Panc1 (cell line): ENCODE measurements around the gene ATIC. TPM values are rescaled to one million over a fixed set of nuclear protein-coding genes. Genes with fewer than 3 reads are reported as not detected.
"Not testable (repeated sequence)": the region's sequence is repeated elsewhere in the genome, so short reads cannot be mapped to it uniquely, and the experiment has no call there.

Experiments used
- ATAC-seq: fragments of 200-7000 bp; cut with Tn5 transposase; 2 replicates; pipeline ENCODE4 v1.9.1; 2020; ENCODE audit warnings: mild to moderate bottlenecking, moderate library complexity
- BruUV-seq: library from RNA; stranded (reverse); fragments of 400-500 nt; replicated peaks from 2 replicates; lab custom pipeline; 2021; lab: Mats Ljungman, UMichigan
- CTCF ChIA-PET: fragments of 300-600 bp; sonication (Branson Sonifier 250); formaldehyde crosslinking; loops from one replicate; lab custom pipeline; 2022; ENCODE audit warnings: antibody characterized with exemption; lab: Charles Lee
- POLR2A ChIA-PET: fragments of 300-600 bp; sonication (Branson Sonifier 250); formaldehyde crosslinking; loops from one replicate; lab custom pipeline; 2022; ENCODE audit warnings: antibody characterized with exemption; lab: Charles Lee
- DNase-seq: peaks from one replicate; pipeline ENCODE4 v3.0.0-alpha.2; 2010; ENCODE audit warnings: low read depth, low spot score
- H3K27ac ChIP-seq: 2 replicates; pipeline ENCODE4 v1.5.1; 2011; ENCODE audit warnings: mild to moderate bottlenecking, low read length, inconsistent platforms
- H3K27me3 ChIP-seq: fragments of 200-500 bp; sonication (Bioruptor generic); 2 replicates; pipeline ENCODE4 v1.6.0; 2014; ENCODE audit warnings: low read length, inconsistent platforms; ENCODE audit not compliant: control insufficient read depth, insufficient read depth
- H3K36me3 ChIP-seq: fragments of 200-500 bp; sonication (Bioruptor generic); 2 replicates; pipeline ENCODE4 v1.5.1; 2014; ENCODE audit warnings: inconsistent platforms, mild to moderate bottlenecking, low read length, moderate library complexity; ENCODE audit not compliant: control insufficient read depth, insufficient read depth
- H3K4me1 ChIP-seq: 2 replicates; pipeline ENCODE4 v1.5.1; 2011; ENCODE audit warnings: inconsistent platforms, mild to moderate bottlenecking, low read length, moderate library complexity; ENCODE audit not compliant: control insufficient read depth, insufficient read depth
- H3K4me3 ChIP-seq, 2 experiments: 2 replicates each; pipeline ENCODE4 v1.5.1; 2011 to 2012; ENCODE audit warnings: low read depth in 2 of 2, low read length in 2 of 2, mild to moderate bottlenecking in 2 of 2, inconsistent platforms in 1 of 2, moderate library complexity in 1 of 2
- H3K9me3 ChIP-seq: fragments of 200-500 bp; sonication (Bioruptor generic); 2 replicates; pipeline ENCODE4 v1.5.1; 2014; ENCODE audit warnings: low read depth, mild to moderate bottlenecking, inconsistent platforms, low read length, moderate library complexity; ENCODE audit not compliant: control insufficient read depth, insufficient read depth
- CTCF ChIP-seq: fragments of 450-650 bp; IDR thresholded peaks from 2 replicates; pipeline ENCODE4 v1.5.1; 2017; ENCODE audit warnings: mild to moderate bottlenecking
- POLR2AphosphoS5 ChIP-seq: IDR thresholded peaks from 2 replicates; pipeline ENCODE4 v1.6.1; 2012; ENCODE audit warnings: mild to moderate bottlenecking, low read depth, low read length, moderate library complexity
- REST ChIP-seq, 2 experiments: IDR thresholded peaks; 2 replicates each; pipeline ENCODE4 v1.6.1; 2011 to 2012; ENCODE audit warnings: low read depth in 2 of 2, control low read depth in 1 of 2, low read length in 1 of 2, mild to moderate bottlenecking in 1 of 2, moderate library complexity in 1 of 2; ENCODE audit not compliant: insufficient read depth in 1 of 2
- SIN3A ChIP-seq: IDR thresholded peaks from 2 replicates; pipeline ENCODE4 v1.6.1; 2012; ENCODE audit warnings: low read depth, mild to moderate bottlenecking, low read length, moderate library complexity, borderline replicate concordance; ENCODE audit not compliant: insufficient read depth
- TCF7L2 ChIP-seq: IDR thresholded peaks from 2 replicates; pipeline ENCODE4 v1.6.1; 2011; ENCODE audit warnings: mild to moderate bottlenecking, low read depth, low read length, inconsistent platforms
- in situ Hi-C: cut with HindIII; loops from 2 replicates; pipeline ENCODE4 v1.10.0; 2016; ENCODE audit warnings: low sequenced_read_pairs, low pct_unique_long_range_greater_than_20kb
- intact Hi-C: fragments of 100-400 bp; cut with micrococcal nuclease; formaldehyde crosslinking; loops from one replicate; pipeline ENCODE4 v1.10.0; 2022; ENCODE audit not compliant: unreplicated experiment
- total RNA-seq: library from RNA; stranded (reverse); gene quantifications from one replicate; pipeline ENCODE4 v1.2.1, GENCODE V29; 2021; ENCODE audit not compliant: unreplicated experiment

The ATIC gene
- total RNA-seq, 1 experiment from 2014 or later = 223 TPM

GRCh38 chr2:215358891-215359575 is 47.2 kb downstream of the ATIC start:
- ChIA-PET POLR2A (no interaction called here), CTCF (no interaction called here)
- intact Hi-C loops = no loop called here
- H3K9me3 ChIP-seq = no peaks in the 10 kb centered on the region
- TF ChIP-seq CTCF (no peak), REST (IDR thresholded peaks at IDR 0.05; ENCODE audit: insufficient read depth in 1 of 2, low read depth in 2 of 2, low read length in 1 of 2) (no peak), SIN3A (no peak), POLR2AphosphoS5 (no peak)
- no peak overlapping the region for H3K4me3 ChIP-seq
- in situ Hi-C loops = no loop called here
- H3K27me3 ChIP-seq = no peaks in the 10 kb centered on the region
- H3K4me1 ChIP-seq = no peaks in the 10 kb centered on the region
- H3K27ac ChIP-seq = no peak overlapping the region
- DNase-seq = no peak
- no peak for ATAC-seq
- no peaks in the 10 kb centered on the region for H3K36me3 ChIP-seq
- no TSS peak for BruUV-seq

DNA sequence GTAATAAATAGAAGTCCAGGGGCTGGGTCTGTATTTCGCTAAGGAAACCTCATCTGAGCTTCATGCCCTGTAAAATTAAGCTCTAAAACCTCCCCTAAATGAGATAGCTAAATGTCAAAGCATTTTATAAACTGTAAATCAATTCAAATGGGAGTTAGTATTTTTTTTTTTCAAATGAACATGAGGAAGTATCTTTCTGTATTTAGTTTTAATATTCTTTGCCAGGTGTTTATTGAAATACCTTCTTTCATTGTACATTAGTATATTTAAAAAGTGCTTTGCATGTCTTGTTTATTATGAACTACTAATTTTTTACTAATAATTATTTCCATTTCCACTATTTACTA is 47.7 kb downstream of the ATIC start:
- BruUV-seq = no TSS peak
- Histone ChIP-seq H3K9me3 (no peaks in the 10 kb centered on the region), H3K27me3 (no peaks in the 10 kb centered on the region), H3K4me3 (no peak overlapping the region), H3K36me3 (no peaks in the 10 kb centered on the region), H3K4me1 (no peaks in the 10 kb centered on the region), H3K27ac (no peak overlapping the region)
- no peak for ATAC-seq
- DNase-seq = no peak
- ChIA-PET CTCF (no interaction called here), POLR2A (no interaction called here)
- intact Hi-C loops (no loop called here), in situ Hi-C loops (no loop called here)
- TF ChIP-seq TCF7L2 (no peak), POLR2AphosphoS5 (no peak), CTCF (no peak), SIN3A (no peak), REST (IDR thresholded peaks at IDR 0.05; ENCODE audit: insufficient read depth in 1 of 2, low read depth in 2 of 2, low read length in 1 of 2) (no peak)

DNA sequence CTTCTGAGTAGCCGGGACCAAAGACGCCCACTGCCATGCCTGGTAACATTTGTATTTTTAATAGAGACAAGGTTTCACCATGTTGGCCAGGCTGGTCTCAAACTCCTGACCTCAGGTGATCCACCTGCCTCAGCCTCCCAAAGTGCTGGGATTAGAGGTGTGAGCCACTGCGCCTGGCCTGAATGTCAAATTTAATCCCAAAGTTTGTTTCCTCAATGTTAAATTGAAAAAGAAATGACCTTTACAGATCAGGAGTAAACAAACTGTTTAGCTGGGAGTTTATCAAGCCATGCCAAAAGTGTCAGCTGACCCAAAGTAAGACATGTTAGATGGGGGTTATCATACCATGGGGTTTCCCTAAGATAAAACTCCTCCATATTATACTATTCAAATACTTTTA is 48.2 kb downstream of the ATIC start:
- H3K27me3 ChIP-seq, ATAC-seq, DNase-seq, intact Hi-C loops, H3K4me1 ChIP-seq, in situ Hi-C loops, POLR2A ChIA-PET, CTCF ChIA-PET, H3K36me3 ChIP-seq, H3K4me3 ChIP-seq, BruUV-seq, H3K27ac ChIP-seq, H3K9me3 ChIP-seq: not testable (repeated sequence)
